CD4-positive, alpha-beta T cell (primary cell): Measurements from ENCODE around the gene TREX2. TPM values are rescaled to one million over a fixed set of nuclear protein-coding genes. Genes with fewer than 3 reads are reported as not detected.

Experiments used
- ATAC-seq: fragments of 200-7000 bp; cut with Tn5 transposase; one replicate; pipeline ENCODE4 v1.10.0; 2022; ENCODE audit warnings: mild to moderate bottlenecking; ENCODE audit not compliant: poor library complexity
- CTCF ChIA-PET: fragments of 350-600 bp; sonication (Branson Sonifier 250); formaldehyde crosslinking; loops from one replicate; lab custom pipeline; 2021; ENCODE audit warnings: antibody characterized with exemption, inconsistent platforms; lab: Charles Lee
- POLR2A ChIA-PET: fragments of 350-600 bp; sonication (Branson Sonifier 250); formaldehyde crosslinking; loops from one replicate; lab custom pipeline; 2021; ENCODE audit warnings: antibody characterized with exemption, inconsistent platforms; lab: Charles Lee
- DNase-seq, 14 experiments: peaks; one replicate each; pipeline ENCODE4 v3.0.0-alpha.2; 2013 to 2020; ENCODE audit warnings: mixed read lengths in 2 of 14
- H3K27ac ChIP-seq, 2 donors: one replicate each; pipeline versions ENCODE4 v1.5.1 to v1.7.0; 2013; ENCODE audit warnings: low read length in 2 of 2, low read depth in 1 of 2, mild to moderate bottlenecking in 1 of 2
- H3K27me3 ChIP-seq, 2 experiments: 1 replicate in 1 of 2; 2 replicates in 1 of 2; pipeline versions ENCODE4 v1.6.1 to v1.7.0; 2013; ENCODE audit warnings: low read length in 2 of 2, control low read depth in 1 of 2, mild to moderate bottlenecking in 1 of 2, moderate library complexity in 1 of 2; ENCODE audit not compliant: insufficient read depth in 2 of 2, control insufficient read depth in 1 of 2
- H3K36me3 ChIP-seq: one replicate; pipeline ENCODE4 v1.6.1; 2013; ENCODE audit warnings: low read length, control low read depth; ENCODE audit not compliant: insufficient read depth
- H3K4me1 ChIP-seq: one replicate; pipeline ENCODE4 v1.6.1; 2013; ENCODE audit warnings: low read length, control low read depth; ENCODE audit not compliant: insufficient read depth
- H3K4me3 ChIP-seq: one replicate; pipeline ENCODE4 v1.5.1; 2013; ENCODE audit warnings: mild to moderate bottlenecking, low read length, moderate library complexity
- H3K9me3 ChIP-seq, 2 experiments: 1 replicate in 1 of 2; 2 replicates in 1 of 2; pipeline versions ENCODE4 v1.6.1 to v1.7.0; 2013; ENCODE audit warnings: low read length in 2 of 2, mild to moderate bottlenecking in 2 of 2, control low read depth in 1 of 2, moderate library complexity in 1 of 2; ENCODE audit not compliant: control insufficient read depth in 1 of 2, insufficient read depth in 1 of 2
- H3K27ac Mint-ChIP-seq: one replicate; pipeline ENCODE4 v1.8.0; 2020; ENCODE audit warnings: mixed read lengths
- H3K27me3 Mint-ChIP-seq: one replicate; pipeline ENCODE4 v1.8.0; 2021; ENCODE audit warnings: mixed read lengths
- H3K36me3 Mint-ChIP-seq: one replicate; pipeline ENCODE4 v1.8.0; 2021; ENCODE audit warnings: low read depth, mixed read lengths
- H3K4me1 Mint-ChIP-seq: one replicate; pipeline ENCODE4 v1.8.0; 2021; ENCODE audit warnings: low read depth, mixed read lengths
- H3K4me3 Mint-ChIP-seq: one replicate; pipeline ENCODE4 v1.8.0; 2020; ENCODE audit warnings: mild to moderate bottlenecking, mixed read lengths
- H3K9me3 Mint-ChIP-seq: one replicate; pipeline ENCODE4 v1.8.0; 2020; ENCODE audit warnings: mixed read lengths
- intact Hi-C, 2 experiments: fragments of 100-400 bp; cut with DNase I in 1 of 2; cut with micrococcal nuclease in 1 of 2; formaldehyde crosslinking; loops; one replicate each; pipeline versions ENCODE4 v1.15.1 to v1.9.0; 2023 to 2025; cut with DNase I, micrococcal nuclease
- total RNA-seq, 174 experiments: library from RNA in 2 of 174; stranded (reverse) in 2 of 174; gene quantifications; one replicate each; pipeline ENCODE4 v1.2.3 and lab custom pipeline; 2021 to 2026
- TF ChIP-seq, protein P1 (sequence below): fragments of 200-600 bp; IDR thresholded peaks from one replicate; pipeline ENCODE4 v1.8.0; 2022; ENCODE audit warnings: antibody characterized with exemption, mild to moderate bottlenecking

The TREX2 gene
- total RNA-seq, 2 experiments from 2014 or later = 1.1 to 1.4 TPM

DNA sequence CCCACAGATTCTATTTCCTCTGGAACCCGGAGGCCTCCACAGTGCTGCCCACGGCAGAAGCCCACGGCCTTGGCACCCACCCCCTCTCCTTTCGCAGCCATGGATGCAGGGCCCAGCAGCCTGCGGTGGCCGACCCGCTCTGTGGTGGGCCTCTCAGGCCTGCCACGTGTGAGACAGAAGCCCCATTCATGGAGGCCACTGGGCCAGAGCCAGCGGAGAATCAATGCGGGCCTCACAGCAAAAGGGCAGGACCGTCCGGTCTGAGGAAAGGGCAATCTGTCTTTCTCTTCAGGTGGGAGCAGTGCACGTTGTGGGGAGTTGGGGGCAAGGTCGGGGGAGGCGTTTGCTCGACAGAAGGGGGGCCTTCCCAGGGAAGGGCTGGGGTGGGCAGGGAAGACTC lies 32.9 kb upstream of the TREX2 start:
- TF ChIP-seq, protein P1, sequence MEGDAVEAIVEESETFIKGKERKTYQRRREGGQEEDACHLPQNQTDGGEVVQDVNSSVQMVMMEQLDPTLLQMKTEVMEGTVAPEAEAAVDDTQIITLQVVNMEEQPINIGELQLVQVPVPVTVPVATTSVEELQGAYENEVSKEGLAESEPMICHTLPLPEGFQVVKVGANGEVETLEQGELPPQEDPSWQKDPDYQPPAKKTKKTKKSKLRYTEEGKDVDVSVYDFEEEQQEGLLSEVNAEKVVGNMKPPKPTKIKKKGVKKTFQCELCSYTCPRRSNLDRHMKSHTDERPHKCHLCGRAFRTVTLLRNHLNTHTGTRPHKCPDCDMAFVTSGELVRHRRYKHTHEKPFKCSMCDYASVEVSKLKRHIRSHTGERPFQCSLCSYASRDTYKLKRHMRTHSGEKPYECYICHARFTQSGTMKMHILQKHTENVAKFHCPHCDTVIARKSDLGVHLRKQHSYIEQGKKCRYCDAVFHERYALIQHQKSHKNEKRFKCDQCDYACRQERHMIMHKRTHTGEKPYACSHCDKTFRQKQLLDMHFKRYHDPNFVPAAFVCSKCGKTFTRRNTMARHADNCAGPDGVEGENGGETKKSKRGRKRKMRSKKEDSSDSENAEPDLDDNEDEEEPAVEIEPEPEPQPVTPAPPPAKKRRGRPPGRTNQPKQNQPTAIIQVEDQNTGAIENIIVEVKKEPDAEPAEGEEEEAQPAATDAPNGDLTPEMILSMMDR = no peak
- H3K27ac Mint-ChIP-seq = no peak overlapping the region
- POLR2A ChIA-PET = no interaction called here
- H3K27me3 ChIP-seq = no peaks in the 10 kb centered on the region
- H3K27ac ChIP-seq = no peak overlapping the region
- H3K4me1 Mint-ChIP-seq = no peaks in the 10 kb centered on the region
- CTCF ChIA-PET = no interaction called here
- H3K36me3 ChIP-seq = no peaks in the 10 kb centered on the region
- no peak overlapping the region for H3K4me3 Mint-ChIP-seq
- ATAC-seq (no peak), DNase-seq (no peak)
- H3K4me1 ChIP-seq = peaks cover 14% of the 10 kb centered on the region
- intact Hi-C loops = no loop called here
- no peaks in the 10 kb centered on the region for H3K9me3 ChIP-seq
- H3K27me3 Mint-ChIP-seq = no peaks in the 10 kb centered on the region
- no peak overlapping the region for H3K4me3 ChIP-seq
- no peaks in the 10 kb centered on the region for H3K36me3 Mint-ChIP-seq
- no peaks in the 10 kb centered on the region for H3K9me3 Mint-ChIP-seq

DNA sequence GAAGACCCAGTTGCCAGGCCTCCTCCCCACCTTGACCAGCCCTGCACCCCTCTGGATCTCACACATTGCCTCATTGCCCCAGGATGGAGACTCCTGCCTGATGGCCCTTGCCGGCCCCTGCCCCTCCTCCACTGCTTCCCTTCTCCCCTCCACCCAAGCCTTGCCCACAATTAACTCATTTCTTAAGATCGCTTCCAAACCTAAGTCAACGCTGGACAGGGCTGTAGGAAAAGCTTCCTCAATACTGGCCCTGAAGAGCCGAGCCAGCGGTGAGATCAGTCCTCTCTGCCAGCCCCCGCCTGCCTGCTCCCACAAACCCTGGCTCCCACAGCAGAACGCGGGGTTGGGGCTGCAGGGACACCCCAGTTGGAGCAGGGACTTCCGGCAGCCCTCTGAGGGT lies 32.0 kb upstream of the TREX2 start:
- Mint-ChIP-seq H3K4me3 (no peak overlapping the region), H3K9me3 (no peaks in the 10 kb centered on the region)
- CTCF ChIA-PET = no interaction called here

DNA sequence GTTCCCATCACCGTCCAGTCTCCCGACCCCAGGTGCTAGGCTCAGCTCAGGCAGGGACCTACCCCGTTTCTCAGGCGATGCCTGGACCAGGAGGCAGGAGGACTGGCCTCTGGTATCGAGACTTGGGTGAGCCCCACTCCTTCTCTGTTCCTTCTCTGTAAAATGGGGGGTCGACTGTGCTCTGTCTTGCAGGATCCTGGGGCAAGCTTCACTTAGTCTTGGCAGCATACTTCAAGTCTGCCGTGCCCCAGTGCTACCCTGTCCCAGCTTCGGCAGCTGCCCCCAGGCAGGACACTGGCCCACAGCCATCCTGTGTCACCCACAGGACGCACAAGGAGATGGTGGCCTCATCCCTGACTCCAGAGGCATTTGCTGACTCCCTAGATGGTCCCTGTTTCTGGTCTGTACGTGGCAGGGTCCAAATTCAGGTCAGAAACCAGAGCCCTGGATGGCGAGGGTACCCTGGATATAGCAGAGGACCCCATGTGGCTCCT lies 31.6 kb upstream of the TREX2 start:
- TF ChIP-seq, protein P1 = no peak
- Mint-ChIP-seq H3K27me3 (no peaks in the 10 kb centered on the region), H3K4me3 (no peak overlapping the region), H3K4me1 (no peaks in the 10 kb centered on the region), H3K9me3 (no peaks in the 10 kb centered on the region), H3K36me3 (no peaks in the 10 kb centered on the region), H3K27ac (no peak overlapping the region)
- intact Hi-C loops = no loop called here
- no peaks in the 10 kb centered on the region for H3K27me3 ChIP-seq
- no peaks in the 10 kb centered on the region for H3K9me3 ChIP-seq
- no peak overlapping the region for H3K4me3 ChIP-seq
- ATAC-seq (no peak), DNase-seq (no peak)
- peaks cover 15% of the 10 kb centered on the region for H3K4me1 ChIP-seq
- no peak overlapping the region for H3K27ac ChIP-seq
- POLR2A ChIA-PET = no interaction called here
- no peaks in the 10 kb centered on the region for H3K36me3 ChIP-seq
- CTCF ChIA-PET = no interaction called here

More for the DNA sequence above, 32.0 kb upstream of the TREX2 start:
- H3K9me3 ChIP-seq = no peaks in the 10 kb centered on the region
- Mint-ChIP-seq H3K36me3 (no peaks in the 10 kb centered on the region), H3K27ac (no peak overlapping the region), H3K27me3 (no peaks in the 10 kb centered on the region), H3K4me1 (no peaks in the 10 kb centered on the region)
- DNase-seq (no peak), ATAC-seq (no peak)
- intact Hi-C loops = no loop called here
- no peaks in the 10 kb centered on the region for H3K27me3 ChIP-seq
- POLR2A ChIA-PET = no interaction called here
- no peak overlapping the region for H3K4me3 ChIP-seq
- TF ChIP-seq, protein P1 = no peak
- peaks cover 15% of the 10 kb centered on the region for H3K4me1 ChIP-seq
- no peak overlapping the region for H3K27ac ChIP-seq
- H3K36me3 ChIP-seq = no peaks in the 10 kb centered on the region
